HAP-1 (cell line): ENCODE measurements around the gene ITGB4.

Experiments used
- DNase-seq, 2 experiments: peaks; one replicate each; pipeline ENCODE4 v3.0.0-alpha.2; 2016 to 2020; ENCODE audit warnings: low spot score in 2 of 2
- H3K27me3 ChIP-seq: fragments of 250-450 bp; sonication (Bioruptor Pico); 2 replicates; pipeline ENCODE4 v1.5.1; 2020; ENCODE audit warnings: low read depth, mild to moderate bottlenecking, moderate library complexity
- H3K36me3 ChIP-seq: fragments of 250-450 bp; sonication (Bioruptor Pico); replicated peaks from 2 replicates; pipeline ENCODE4 v1.5.1; 2020; ENCODE audit warnings: mild to moderate bottlenecking
- H3K4me1 ChIP-seq: fragments of 250-450 bp; sonication (Bioruptor Pico); 2 replicates; pipeline ENCODE4 v1.5.1; 2020; ENCODE audit warnings: mild to moderate bottlenecking
- H3K4me3 ChIP-seq: fragments of 250-450 bp; sonication (Bioruptor Pico); 2 replicates; pipeline ENCODE4 v1.5.1; 2020; ENCODE audit warnings: mild to moderate bottlenecking, moderate library complexity
- H3K9me3 ChIP-seq: fragments of 250-450 bp; sonication (Bioruptor Pico); 2 replicates; pipeline ENCODE4 v1.5.1; 2020; ENCODE audit warnings: mild to moderate bottlenecking, moderate library complexity
- in situ Hi-C: fragments of 300-500 bp; cut with MboI; formaldehyde crosslinking; loops from 3 replicates; pipeline ENCODE4 v1.14.3; 2020; ENCODE audit warnings: low sequenced_read_pairs, inconsistent platforms, mixed read lengths

ITGB4 gene

GRCh38 chr17:75731086-75731715, 9.9 kb downstream of the ITGB4 start:
- Histone ChIP-seq H3K4me1 (no peaks in the 10 kb centered on the region), H3K4me3 (no peak overlapping the region), H3K27me3 (no peaks in the 10 kb centered on the region), H3K9me3 (no peaks in the 10 kb centered on the region), H3K36me3 (no peaks in the 10 kb centered on the region)
- DNase-seq, result no peak
- in situ Hi-C loops, result no loop called here

DNA sequence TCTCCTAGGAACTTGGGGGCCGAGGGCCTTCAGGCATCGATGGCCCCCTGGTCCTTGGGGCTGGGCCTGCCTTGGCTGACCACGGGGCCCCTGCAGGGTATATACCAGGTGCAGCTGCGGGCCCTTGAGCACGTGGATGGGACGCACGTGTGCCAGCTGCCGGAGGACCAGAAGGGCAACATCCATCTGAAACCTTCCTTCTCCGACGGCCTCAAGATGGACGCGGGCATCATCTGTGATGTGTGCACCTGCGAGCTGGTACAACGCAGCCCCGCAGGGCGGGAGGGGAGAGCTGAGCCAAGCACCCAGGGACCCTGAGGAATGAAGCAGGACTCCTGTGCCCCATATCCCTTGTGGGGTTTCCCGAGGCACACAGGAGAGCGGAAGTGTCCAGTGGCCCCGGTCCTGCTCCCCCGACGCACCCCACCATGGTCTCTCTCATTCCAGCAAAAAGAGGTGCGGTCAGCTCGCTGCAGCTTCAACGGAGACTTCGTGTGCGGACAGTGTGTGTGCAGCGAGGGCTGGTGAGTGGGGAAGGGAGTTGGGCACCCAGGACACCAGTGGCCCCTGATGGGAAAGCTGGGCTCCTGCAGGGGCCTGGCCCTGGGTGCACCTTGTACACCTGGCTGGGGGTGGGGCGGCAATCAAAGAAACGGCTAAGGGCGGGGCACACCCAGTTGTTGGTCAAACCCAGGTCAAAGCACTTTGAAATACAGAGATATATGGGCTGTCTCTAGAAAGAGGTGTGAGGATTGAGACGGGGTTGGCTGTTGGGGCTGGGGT, 10.6 kb downstream of the ITGB4 start:
- H3K27me3 ChIP-seq, result no peaks in the 10 kb centered on the region
- no peaks in the 10 kb centered on the region for H3K4me1 ChIP-seq
- in situ Hi-C loops, result no loop called here
- no peak overlapping the region for H3K4me3 ChIP-seq
- no peaks in the 10 kb centered on the region for H3K9me3 ChIP-seq
- no peaks in the 10 kb centered on the region for H3K36me3 ChIP-seq
- no peak for DNase-seq

- no peaks in the 10 kb centered on the region for H3K36me3 ChIP-seq
- in situ Hi-C loops, result no loop called here
- DNase-seq, result no peak
- H3K4me1 ChIP-seq, result no peaks in the 10 kb centered on the region
- H3K4me3 ChIP-seq, result no peak overlapping the region
- H3K9me3 ChIP-seq, result no peaks in the 10 kb centered on the region
- no peaks in the 10 kb centered on the region for H3K27me3 ChIP-seq
Measured at GRCh38 chr17:75733471-75733870, 12.2 kb downstream of the ITGB4 start.

- in situ Hi-C loops, result no loop called here
- DNase-seq, result no peak
- H3K9me3 ChIP-seq, result no peaks in the 10 kb centered on the region
- no peaks in the 10 kb centered on the region for H3K36me3 ChIP-seq
- no peaks in the 10 kb centered on the region for H3K4me1 ChIP-seq
- no peaks in the 10 kb centered on the region for H3K27me3 ChIP-seq
- no peak overlapping the region for H3K4me3 ChIP-seq
Measured at GRCh38 chr17:75734674-75735294, 13.5 kb downstream of the ITGB4 start.

- in situ Hi-C loops, result no loop called here
- Histone ChIP-seq H3K9me3 (no peaks in the 10 kb centered on the region), H3K27me3 (no peaks in the 10 kb centered on the region), H3K4me3 (no peak overlapping the region), H3K4me1 (no peaks in the 10 kb centered on the region), H3K36me3 (no peaks in the 10 kb centered on the region)
- DNase-seq, result no peak
Measured at GRCh38 chr17:75736173-75736835, 15.0 kb downstream of the ITGB4 start.

DNA sequence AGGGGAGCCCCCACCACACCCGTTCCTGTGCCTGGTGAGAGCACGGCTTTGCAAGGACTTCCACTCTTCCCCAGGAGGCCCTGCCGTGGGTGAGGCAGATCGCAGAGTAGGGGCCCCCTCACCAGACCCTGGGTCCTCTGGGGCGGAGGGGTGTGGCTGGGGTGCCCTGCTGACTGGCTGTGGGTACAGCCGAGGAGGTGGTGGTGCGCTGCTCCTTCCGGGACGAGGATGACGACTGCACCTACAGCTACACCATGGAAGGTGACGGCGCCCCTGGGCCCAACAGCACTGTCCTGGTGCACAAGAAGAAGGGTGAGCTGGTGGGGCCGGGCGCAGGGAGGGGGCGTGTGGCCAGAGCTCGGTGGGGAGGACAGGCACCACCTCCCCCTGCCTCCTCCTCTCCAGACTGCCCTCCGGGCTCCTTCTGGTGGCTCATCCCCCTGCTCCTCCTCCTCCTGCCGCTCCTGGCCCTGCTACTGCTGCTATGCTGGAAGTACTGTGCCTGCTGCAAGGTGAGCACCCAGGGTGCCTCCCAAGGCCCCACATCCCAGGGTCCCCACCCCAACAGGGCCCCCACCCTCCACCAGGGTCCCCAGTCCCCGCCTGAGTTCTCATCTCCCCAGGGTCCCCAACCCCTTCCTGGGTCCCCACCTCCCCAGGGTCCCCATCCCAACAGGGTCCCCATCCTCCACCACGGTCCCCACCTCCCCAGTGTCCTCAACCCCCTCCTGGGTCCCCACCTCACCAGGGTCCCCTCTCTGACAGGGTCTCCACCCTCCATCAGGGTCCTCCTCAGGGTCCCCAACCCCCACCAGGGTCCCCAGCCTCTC, 16.1 kb downstream of the ITGB4 start:
- in situ Hi-C loops, result no loop called here
- no peaks in the 10 kb centered on the region for H3K36me3 ChIP-seq
- no peak for DNase-seq
- H3K4me3 ChIP-seq, result no peak overlapping the region
- no peaks in the 10 kb centered on the region for H3K4me1 ChIP-seq
- H3K27me3 ChIP-seq, result no peaks in the 10 kb centered on the region
- no peaks in the 10 kb centered on the region for H3K9me3 ChIP-seq

DNA sequence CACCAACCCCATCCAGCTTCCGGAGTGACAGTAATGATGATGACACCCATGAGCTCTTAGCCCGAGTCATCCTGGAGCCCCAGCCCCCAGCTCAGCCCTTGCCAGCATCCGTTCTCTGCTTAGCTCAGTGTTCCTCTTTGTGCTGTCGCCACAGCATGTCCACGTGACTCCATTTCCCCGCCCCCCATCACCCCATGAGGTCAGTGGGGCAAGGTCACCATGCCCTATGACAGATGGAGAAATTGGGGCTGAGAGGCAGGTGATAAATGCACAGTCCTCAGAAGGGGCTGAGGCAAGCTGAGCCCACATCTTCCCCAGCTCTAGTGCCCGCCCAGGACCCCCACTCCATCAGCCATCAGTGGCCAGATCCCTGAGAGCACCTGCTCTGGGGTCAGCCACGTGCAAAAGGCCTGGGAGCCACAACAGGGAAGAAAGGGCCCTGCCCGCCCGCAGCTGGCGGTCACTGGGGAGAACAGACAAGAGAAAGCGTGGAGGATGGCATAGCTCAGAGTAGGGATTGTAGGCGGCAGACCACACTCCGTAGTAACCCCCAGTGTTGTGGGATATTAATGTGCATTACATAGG, 17.1 kb downstream of the ITGB4 start:
- no peak overlapping the region for H3K4me3 ChIP-seq
- no peaks in the 10 kb centered on the region for H3K27me3 ChIP-seq
- in situ Hi-C loops, result no loop called here
- H3K9me3 ChIP-seq, result no peaks in the 10 kb centered on the region
- no peak for DNase-seq
- no peaks in the 10 kb centered on the region for H3K36me3 ChIP-seq
- no peaks in the 10 kb centered on the region for H3K4me1 ChIP-seq

DNA sequence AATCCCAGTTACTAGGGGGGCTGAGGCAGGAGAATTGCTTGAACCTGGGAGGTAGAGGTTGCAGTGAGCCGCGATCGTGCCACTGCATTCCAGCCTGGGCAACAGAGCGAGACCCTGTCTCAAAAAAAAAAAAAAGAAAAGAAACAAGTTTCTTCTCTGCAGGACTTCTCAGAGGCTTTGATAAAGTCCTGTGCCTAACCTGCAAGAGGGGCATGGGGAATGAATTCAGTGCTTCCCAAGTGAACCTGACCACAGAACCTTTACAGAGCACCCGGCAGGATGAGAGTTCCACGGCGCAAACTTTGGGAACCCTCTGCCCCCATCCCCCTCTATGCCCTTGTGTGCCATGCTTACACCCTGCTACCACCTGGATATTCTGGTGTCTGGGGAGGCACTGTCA, 17.9 kb downstream of the ITGB4 start:
- no peaks in the 10 kb centered on the region for H3K4me1 ChIP-seq
- H3K4me3 ChIP-seq, result no peak overlapping the region
- no peaks in the 10 kb centered on the region for H3K36me3 ChIP-seq
- H3K9me3 ChIP-seq, result no peaks in the 10 kb centered on the region
- in situ Hi-C loops, result no loop called here
- no peaks in the 10 kb centered on the region for H3K27me3 ChIP-seq
- no peak for DNase-seq

DNA sequence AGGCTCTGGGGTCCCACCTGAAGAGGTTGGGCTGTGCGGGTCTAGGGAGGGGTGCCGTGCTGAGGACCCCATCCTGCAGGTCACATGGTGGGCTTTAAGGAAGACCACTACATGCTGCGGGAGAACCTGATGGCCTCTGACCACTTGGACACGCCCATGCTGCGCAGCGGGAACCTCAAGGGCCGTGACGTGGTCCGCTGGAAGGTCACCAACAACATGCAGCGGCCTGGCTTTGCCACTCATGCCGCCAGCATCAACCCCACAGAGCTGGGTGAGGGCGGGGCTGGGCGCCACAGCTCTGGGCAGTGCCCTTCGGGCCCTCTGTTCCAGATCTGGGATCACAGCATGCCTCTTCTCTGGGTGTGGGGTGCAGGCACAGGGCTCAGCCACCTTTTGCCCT, 18.5 kb downstream of the ITGB4 start:
- DNase-seq, result no peak
- no peaks in the 10 kb centered on the region for H3K27me3 ChIP-seq
- no peaks in the 10 kb centered on the region for H3K4me1 ChIP-seq
- in situ Hi-C loops, result no loop called here
- no peak overlapping the region for H3K4me3 ChIP-seq
- no peaks in the 10 kb centered on the region for H3K9me3 ChIP-seq
- H3K36me3 ChIP-seq, result no peaks in the 10 kb centered on the region

DNA sequence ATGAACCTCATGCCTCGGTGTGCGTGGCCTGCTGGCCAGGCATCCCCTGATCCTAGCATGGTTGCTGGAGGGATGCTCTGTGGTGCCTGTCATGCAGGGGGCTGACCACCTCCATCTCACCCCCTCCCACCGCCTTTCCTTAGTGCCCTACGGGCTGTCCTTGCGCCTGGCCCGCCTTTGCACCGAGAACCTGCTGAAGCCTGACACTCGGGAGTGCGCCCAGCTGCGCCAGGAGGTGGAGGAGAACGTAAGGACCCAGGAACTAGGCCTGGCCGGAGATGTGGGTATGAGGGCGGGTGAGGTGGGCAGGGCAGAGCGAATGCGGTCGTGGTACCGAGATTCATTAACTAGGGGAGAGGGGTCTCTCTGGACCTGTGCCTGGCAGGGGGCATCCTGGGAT, 19.0 kb downstream of the ITGB4 start:
- no peaks in the 10 kb centered on the region for H3K4me1 ChIP-seq
- no peaks in the 10 kb centered on the region for H3K9me3 ChIP-seq
- no peaks in the 10 kb centered on the region for H3K27me3 ChIP-seq
- in situ Hi-C loops, result no loop called here
- H3K36me3 ChIP-seq, result no peaks in the 10 kb centered on the region
- DNase-seq, result no peak
- H3K4me3 ChIP-seq, result no peak overlapping the region

- in situ Hi-C loops, result no loop called here
- no peak for DNase-seq
Measured at GRCh38 chr17:75740631-75741077, 19.4 kb downstream of the ITGB4 start.

DNA sequence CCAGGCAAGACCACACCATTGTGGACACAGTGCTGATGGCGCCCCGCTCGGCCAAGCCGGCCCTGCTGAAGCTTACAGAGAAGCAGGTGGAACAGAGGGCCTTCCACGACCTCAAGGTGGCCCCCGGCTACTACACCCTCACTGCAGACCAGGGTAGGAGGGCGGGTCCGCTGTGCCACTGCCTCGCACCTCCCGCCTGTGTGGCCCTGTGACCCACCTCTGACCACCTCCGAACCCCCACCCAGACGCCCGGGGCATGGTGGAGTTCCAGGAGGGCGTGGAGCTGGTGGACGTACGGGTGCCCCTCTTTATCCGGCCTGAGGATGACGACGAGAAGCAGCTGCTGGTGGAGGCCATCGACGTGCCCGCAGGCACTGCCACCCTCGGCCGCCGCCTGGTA, 21.1 kb downstream of the ITGB4 start:
- DNase-seq, result no peak
- H3K4me3 ChIP-seq, result no peak overlapping the region
- H3K27me3 ChIP-seq, result no peaks in the 10 kb centered on the region
- H3K36me3 ChIP-seq, result no peaks in the 10 kb centered on the region
- no peaks in the 10 kb centered on the region for H3K9me3 ChIP-seq
- H3K4me1 ChIP-seq, result no peaks in the 10 kb centered on the region
- in situ Hi-C loops, result no loop called here

More at GRCh38 chr17:75740631-75741077, 19.4 kb downstream of the ITGB4 start:
- Histone ChIP-seq H3K4me1 (no peaks in the 10 kb centered on the region), H3K36me3 (no peaks in the 10 kb centered on the region), H3K27me3 (no peaks in the 10 kb centered on the region), H3K9me3 (no peaks in the 10 kb centered on the region), H3K4me3 (no peak overlapping the region)

DNA sequence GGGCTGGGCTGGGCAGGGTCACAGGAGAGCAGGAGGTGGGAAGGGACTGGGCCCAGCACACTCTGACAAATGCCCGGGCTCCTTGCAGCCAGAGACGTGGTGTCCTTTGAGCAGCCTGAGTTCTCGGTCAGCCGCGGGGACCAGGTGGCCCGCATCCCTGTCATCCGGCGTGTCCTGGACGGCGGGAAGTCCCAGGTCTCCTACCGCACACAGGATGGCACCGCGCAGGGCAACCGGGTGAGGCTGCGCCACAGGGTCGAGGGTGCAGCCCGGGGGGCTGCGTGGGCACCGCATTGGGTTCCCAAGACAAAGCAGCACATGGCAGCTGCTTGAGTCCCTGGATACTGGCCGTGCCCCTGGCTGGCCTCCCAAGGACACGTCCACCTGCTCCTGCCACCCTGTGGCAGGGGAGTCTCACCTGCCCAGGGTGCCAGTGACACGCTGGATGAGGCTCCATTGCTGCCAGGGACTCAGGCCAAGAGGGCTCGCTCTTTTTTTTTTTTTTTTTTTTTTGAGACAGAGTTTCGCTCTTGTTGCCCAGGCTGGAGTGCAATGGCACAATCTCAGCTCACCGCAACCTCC, 22.5 kb downstream of the ITGB4 start:
- no peaks in the 10 kb centered on the region for H3K4me1 ChIP-seq
- in situ Hi-C loops, result no loop called here
- H3K4me3 ChIP-seq, result no peak overlapping the region
- no peaks in the 10 kb centered on the region for H3K36me3 ChIP-seq
- H3K27me3 ChIP-seq, result no peaks in the 10 kb centered on the region
- no peak for DNase-seq
- H3K9me3 ChIP-seq, result no peaks in the 10 kb centered on the region
